H1 (cell line): ENCODE data around the gene COL6A1. TPM values are rescaled to one million over a fixed set of nuclear protein-coding genes. Genes with fewer than 3 reads are reported as not detected.

ENCODE experiments used
- CTCF ChIA-PET: fragments of 300-600 bp; sonication (Branson Sonifier 250); formaldehyde crosslinking; loops from one replicate; lab custom pipeline; 2021; ENCODE audit not compliant: partially characterized antibody; lab: Charles Lee
- POLR2A ChIA-PET: fragments of 300-600 bp; sonication (Branson Sonifier 250); formaldehyde crosslinking; loops from one replicate; lab custom pipeline; 2021; ENCODE audit warnings: inconsistent platforms; ENCODE audit not compliant: partially characterized antibody; lab: Charles Lee
- DNase-seq, 2 experiments: peaks; one replicate each; pipeline versions ENCODE4 v3.0.0 to v3.0.0-alpha.2; 2010 to 2022; ENCODE audit warnings: low spot score in 2 of 2, low read depth in 1 of 2, mixed read lengths in 1 of 2
- FAIRE-seq: peaks from 2 replicates; lab custom pipeline; 2011; peaks lifted over from hg19 to GRCh38; lab: Jason Lieb, UNC
- H2AFZ ChIP-seq: 2 replicates; pipeline ENCODE4 v1.8.1; 2012; ENCODE audit warnings: low read length, inconsistent platforms
- H2AK5ac ChIP-seq: 2 replicates; pipeline ENCODE4 v1.6.1; 2013; ENCODE audit warnings: low read depth, low read length
- H2BK120ac ChIP-seq: replicated peaks from 2 replicates; pipeline ENCODE3; 2013; ENCODE audit warnings: low read depth, low read length, inconsistent platforms
- H2BK12ac ChIP-seq: 2 replicates; pipeline ENCODE4 v1.6.1; 2013; ENCODE audit warnings: low read depth, low read length
- H2BK15ac ChIP-seq: 2 replicates; pipeline ENCODE4 v1.6.1; 2013; ENCODE audit warnings: low read length
- H2BK20ac ChIP-seq: 2 replicates; pipeline ENCODE4 v1.6.1; 2013; ENCODE audit warnings: low read length
- H2BK5ac ChIP-seq: 2 replicates; pipeline ENCODE4 v1.6.1; 2013; ENCODE audit warnings: low read depth, low read length
- H3K14ac ChIP-seq: 2 replicates; pipeline ENCODE4 v1.6.1; 2013; ENCODE audit warnings: inconsistent platforms; ENCODE audit not compliant: insufficient read length
- H3K18ac ChIP-seq: 2 replicates; pipeline ENCODE4 v1.6.1; 2013; ENCODE audit warnings: low read length; ENCODE audit errors: extremely low read depth
- H3K23ac ChIP-seq: 2 replicates; pipeline ENCODE4 v1.6.1; 2013; ENCODE audit warnings: inconsistent platforms; ENCODE audit not compliant: insufficient read length
- H3K23me2 ChIP-seq: 2 replicates; pipeline ENCODE4 v1.6.1; 2013; ENCODE audit warnings: low read depth, low read length
- H3K27ac ChIP-seq: 2 replicates; pipeline ENCODE4 v1.6.1; 2011; ENCODE audit warnings: low read depth, low read length, inconsistent platforms
- H3K27me3 ChIP-seq, 4 experiments: replicated peaks in 1 of 4; 1 replicate in 1 of 4; 2 replicates in 3 of 4; pipeline versions ENCODE4 v1.6.1 to v1.8.1; 2011 to 2013; ENCODE audit warnings: low read length in 3 of 4, mild to moderate bottlenecking in 3 of 4, inconsistent platforms in 2 of 4, mixed read lengths in 2 of 4, moderate library complexity in 1 of 4; ENCODE audit not compliant: control insufficient read depth in 3 of 4, insufficient read depth in 3 of 4; ENCODE audit errors: extremely low read depth in 1 of 4
- H3K36me3 ChIP-seq, 4 experiments: 2 replicates each; pipeline versions ENCODE4 v1.6.1 to v1.8.1; 2011 to 2013; ENCODE audit warnings: mild to moderate bottlenecking in 4 of 4, low read length in 3 of 4, moderate library complexity in 2 of 4, control low read depth in 1 of 4, inconsistent platforms in 1 of 4; ENCODE audit not compliant: insufficient read depth in 4 of 4, control insufficient read depth in 2 of 4
- H3K4ac ChIP-seq: replicated peaks from 2 replicates; pipeline ENCODE3; 2013; ENCODE audit warnings: low read length, low read depth, mixed read lengths, inconsistent platforms; ENCODE audit not compliant: insufficient read length
- H3K4me1 ChIP-seq, 4 experiments: replicated peaks in 1 of 4; 1 replicate in 1 of 4; 2 replicates in 3 of 4; pipeline versions ENCODE4 v1.6.1 to v1.8.1; 2011 to 2013; ENCODE audit warnings: low read length in 3 of 4, inconsistent platforms in 2 of 4, mixed read lengths in 1 of 4; ENCODE audit not compliant: insufficient read depth in 4 of 4, control insufficient read depth in 3 of 4
- H3K4me2 ChIP-seq, 2 experiments: 2 replicates each; pipeline versions ENCODE4 v1.6.1 to v1.8.1; 2011 to 2013; ENCODE audit warnings: low read depth in 2 of 2, low read length in 2 of 2, control low read depth in 1 of 2, inconsistent platforms in 1 of 2, mild to moderate bottlenecking in 1 of 2; ENCODE audit not compliant: insufficient read depth in 1 of 2
- H3K4me3 ChIP-seq, 4 experiments: fragments of 200-600, 300-600 bp in 1 of 4; sonication (generic), shearing (Covaris generic), sonication (Bioruptor Twin) in 1 of 4; 2 replicates each; pipeline versions ENCODE4 v1.5.1 to v1.8.1; 2011 to 2016; ENCODE audit warnings: low read length in 4 of 4, low read depth in 3 of 4, control low read depth in 2 of 4, inconsistent platforms in 2 of 4, mild to moderate bottlenecking in 2 of 4, mixed read lengths in 1 of 4, moderate library complexity in 1 of 4; ENCODE audit not compliant: insufficient read depth in 2 of 4; ENCODE audit errors: extremely low read depth in 1 of 4
- H3K56ac ChIP-seq: replicated peaks from 2 replicates; pipeline ENCODE3; 2013; ENCODE audit warnings: low read depth, mild to moderate bottlenecking, mixed read lengths, low read length, inconsistent platforms; ENCODE audit not compliant: insufficient read length
- H3K79me1 ChIP-seq: 2 replicates; pipeline ENCODE4 v1.6.1; 2013; ENCODE audit warnings: low read depth, low read length, control low read depth
- H3K79me2 ChIP-seq, 2 experiments: 2 replicates each; pipeline versions ENCODE4 v1.6.1 to v1.8.1; 2012 to 2013; ENCODE audit warnings: low read length in 2 of 2, mild to moderate bottlenecking in 2 of 2, inconsistent platforms in 1 of 2; ENCODE audit not compliant: insufficient read depth in 2 of 2, control insufficient read depth in 1 of 2
- H3K9ac ChIP-seq, 4 experiments: replicated peaks in 1 of 4; 1 replicate in 1 of 4; 2 replicates in 3 of 4; pipeline versions ENCODE4 v1.6.1 to v1.8.1; 2011 to 2013; ENCODE audit warnings: low read depth in 3 of 4, low read length in 3 of 4, control low read depth in 2 of 4, mild to moderate bottlenecking in 2 of 4, moderate library complexity in 2 of 4, inconsistent platforms in 1 of 4; ENCODE audit errors: extremely low read depth in 1 of 4
- H3K9me3 ChIP-seq, 2 experiments: 2 replicates each; pipeline versions ENCODE4 v1.6.1 to v1.8.1; 2012 to 2013; ENCODE audit warnings: mild to moderate bottlenecking in 2 of 2, moderate library complexity in 2 of 2, control low read depth in 1 of 2, inconsistent platforms in 1 of 2, low read depth in 1 of 2, low read length in 1 of 2, mixed read lengths in 1 of 2; ENCODE audit not compliant: insufficient read depth in 2 of 2
- H4K20me1 ChIP-seq, 2 experiments: replicated peaks in 1 of 2; 2 replicates each; pipeline versions ENCODE3 to v1.8.1; 2011 to 2013; ENCODE audit warnings: inconsistent platforms in 2 of 2, low read length in 2 of 2, mild to moderate bottlenecking in 1 of 2; ENCODE audit not compliant: insufficient read depth in 2 of 2, control insufficient read depth in 1 of 2
- H4K5ac ChIP-seq: 2 replicates; pipeline ENCODE4 v1.6.1; 2013; ENCODE audit warnings: low read length, low read depth, mixed read lengths, inconsistent platforms; ENCODE audit not compliant: insufficient read length
- H4K8ac ChIP-seq: 2 replicates; pipeline ENCODE4 v1.8.0; 2013; ENCODE audit warnings: mild to moderate bottlenecking, moderate library complexity, low read length, inconsistent platforms; ENCODE audit not compliant: insufficient read depth; ENCODE audit errors: extremely low read depth
- H4K91ac ChIP-seq: replicated peaks from 2 replicates; pipeline ENCODE3; 2013; ENCODE audit warnings: low read length, mixed read lengths, inconsistent platforms; ENCODE audit not compliant: insufficient read length
- BRCA1 ChIP-seq: IDR thresholded peaks from 2 replicates; pipeline ENCODE4 v1.6.1; 2012; ENCODE audit warnings: low read depth, low read length, improper control_type of control experiment
- E2F6 ChIP-seq: IDR thresholded peaks from 2 replicates; pipeline ENCODE4 v1.6.1; 2012; ENCODE audit warnings: inconsistent platforms
- WGBS, 2 experiments: shearing (Covaris generic) in 1 of 2; methylation state at CpG; one replicate each; pipeline versions ENCODE4 v1.1.6 to v1.1.7; 2013 to 2015; ENCODE audit warnings: low lambda C conversion rate in 2 of 2, mixed read lengths in 2 of 2, inconsistent platforms in 1 of 2, low coverage in 1 of 2, missing lambda C conversion rate in 1 of 2; ENCODE audit not compliant: insufficient replicate concordance in 2 of 2, insufficient coverage in 1 of 2, insufficient read length in 1 of 2; ENCODE audit errors: extremely low coverage in 1 of 2, missing lambda C conversion rate in 1 of 2; 5-methylcytosine and 5-hydroxymethylcytosine counted together
- polyA plus RNA-seq, 7 experiments: library from polyadenylated mRNA; depleted of rRNA in 3 of 7; stranded (reverse) in 5 of 7; unstranded in 2 of 7; fragments of >200 nt in 5 of 7; fragments of 200-250 nt in 2 of 7; gene quantifications; 1 replicate in 5 of 7; 2 replicates in 1 of 7; 4 replicates in 1 of 7; pipeline versions ENCODE4 v1.2.1 to v1.2.3, GENCODE V29; 2011 to 2013; ENCODE audit warnings: missing spikeins in 2 of 7, mixed read lengths in 2 of 7
- total RNA-seq: library from RNA; stranded (reverse); fragmentation: NEBNext Ultra II Directional; extraction: Animal tissue kit (Norgen Biotek cat#: 25700); gene quantifications from 2 replicates; pipeline ENCODE4 v1.2.1, GENCODE V29; 2021

The COL6A1 gene
- total and polyA plus RNA-seq, 2 of the 8 experiments (the other 6 are each of a cell fraction or from before 2014, with no cell fraction given): 100 to 115 TPM

DNA sequence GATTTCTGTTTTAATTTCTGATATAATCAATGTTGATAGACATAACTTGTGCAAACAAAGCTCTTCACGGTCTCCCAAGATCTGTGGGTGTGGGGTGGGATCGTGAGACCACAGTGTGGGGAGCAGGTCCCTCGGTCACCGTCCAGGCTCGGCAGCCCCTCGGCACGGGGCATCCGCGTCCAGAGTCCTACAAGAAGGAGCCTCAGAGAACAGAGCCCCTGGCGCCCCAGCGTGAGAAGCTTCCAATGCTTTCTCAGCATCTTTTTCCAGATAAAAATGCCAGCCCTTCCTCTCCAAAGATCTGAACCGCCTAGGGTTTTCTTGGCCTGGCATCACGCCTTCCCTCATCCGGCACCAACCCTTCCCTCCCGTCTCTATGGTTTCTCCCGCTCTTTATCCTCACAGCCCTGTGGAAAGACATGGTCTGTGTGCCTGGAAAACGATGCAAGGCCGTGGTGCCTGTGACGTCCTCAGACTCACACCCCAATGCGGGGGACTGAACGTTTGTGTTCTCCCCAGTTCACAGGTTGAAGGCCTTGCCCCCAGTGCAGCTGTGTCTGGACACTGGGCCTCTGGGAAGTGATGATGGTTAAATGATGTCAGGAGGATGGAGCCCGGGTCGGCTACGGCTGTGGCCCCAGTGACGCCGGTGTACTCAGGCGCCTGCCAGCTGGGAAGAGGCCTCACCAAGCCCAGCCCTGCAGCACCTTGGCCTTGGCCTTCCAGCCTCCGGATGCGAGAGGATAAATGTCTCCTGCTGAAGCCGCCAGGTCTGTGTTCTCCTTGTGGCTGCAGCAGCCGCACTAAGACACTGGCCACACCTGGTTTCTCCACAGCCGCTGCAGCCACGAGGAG is 70.5 kb downstream of the COL6A1 start:
- Histone ChIP-seq H2BK12ac (peak overlapping the region; percentile 50; the same call in 1 of the 2 replicates), H3K9ac (no peak overlapping the region), H3K4me1 (peaks cover 0 to 22% (median 7%) of the 10 kb centered on the region in 4 experiments; a peak in 6 of 7 replicates), H3K4me3 (no peak overlapping the region), H2BK20ac (0 out of 2 replicates have a peak overlapping the region, but pooled peaks have one; percentile 23), H3K4me2 (no peak overlapping the region), H4K91ac (peak overlapping the region; percentile 60), H4K8ac (no peak overlapping the region), H3K23ac (no peak overlapping the region), H2BK5ac (no peak overlapping the region), H2BK15ac (no peak overlapping the region), H3K18ac (no peak overlapping the region), H2BK120ac (no peak overlapping the region), H3K56ac (no peak overlapping the region), H3K14ac (no peak overlapping the region), H3K36me3 (no peaks in the 10 kb centered on the region), H3K9me3 (peaks cover 0 to 3% of the 10 kb centered on the region in 2 experiments; a peak in 1 of 4 replicates), H4K5ac (no peak overlapping the region), H3K79me2 (no peaks in the 10 kb centered on the region), H3K4ac (no peak overlapping the region), H3K27ac (no peak overlapping the region), H2AK5ac (0 out of 2 replicates have a peak overlapping the region, but pooled peaks have one; percentile 49), H3K23me2 (peaks cover 10% of the 10 kb centered on the region; the same call in 1 of the 2 replicates), H2AFZ (no peak overlapping the region), H3K27me3 (0 out of 7 replicates have a peak, but pooled peaks cover 0 to 2% (median 0%) of the 10 kb centered on the region in 4 experiments), H4K20me1 (no peaks in the 10 kb centered on the region), H3K79me1 (no peaks in the 10 kb centered on the region)
- TF ChIP-seq E2F6 (peak; percentile 53; the same call in 1 of the 2 replicates), BRCA1 (no peak)
- 93% methylated on average over 33 of the region's 33 CpGs; no CpG with 5 or more reads in 1 of the 2 experiments for WGBS, 2 experiments
- FAIRE-seq: no peak
- DNase-seq: no peak
- CTCF ChIA-PET: no interaction called here
- POLR2A ChIA-PET: interaction anchor here (1.0 kb wide), 1 partner anchor 79 kb away, joined by 3 read pairs; no protein-coding TSS in a partner anchor
